ENCODE measurements around the gene SREK1.

Gene SREK1

GRCh38 chr5:66224773-66225553, 80.9 kb downstream of the SREK1 start:
- Histone ChIP-seq H3K9me3 (no peaks in the 10 kb centered on the region), H3K4me3 (ENCODE audit: low read depth, low read length) (no peak overlapping the region), H3K27me3 (no peaks in the 10 kb centered on the region), H3K4me1 (no peaks in the 10 kb centered on the region), H3K36me3 (no peaks in the 10 kb centered on the region)
- no peak for TF ChIP-seq CTCF (IDR thresholded peaks at IDR 0.05; ENCODE audit: low read depth, low read length)
- no peak for DNase-seq

- Histone ChIP-seq H3K36me3 (no peaks in the 10 kb centered on the region), H3K4me3 (ENCODE audit: low read depth, low read length) (no peak overlapping the region), H3K4me1 (no peaks in the 10 kb centered on the region), H3K27me3 (no peaks in the 10 kb centered on the region), H3K9me3 (no peaks in the 10 kb centered on the region)
- DNase-seq = no peak
- no peak for TF ChIP-seq CTCF (IDR thresholded peaks at IDR 0.05; ENCODE audit: low read depth, low read length)
Observed at GRCh38 chr5:66230551-66230950, 86.5 kb downstream of the SREK1 start.

- no peak for TF ChIP-seq CTCF (IDR thresholded peaks at IDR 0.05; ENCODE audit: low read depth, low read length)
- Histone ChIP-seq H3K36me3 (no peaks in the 10 kb centered on the region), H3K4me3 (ENCODE audit: low read depth, low read length) (no peak overlapping the region), H3K4me1 (no peaks in the 10 kb centered on the region), H3K9me3 (no peaks in the 10 kb centered on the region), H3K27me3 (no peaks in the 10 kb centered on the region)
- DNase-seq = no peak
Observed at GRCh38 chr5:66231508-66231907, 87.4 kb downstream of the SREK1 start.

- DNase-seq = no peak
- no peaks in the 10 kb centered on the region for H3K27me3 ChIP-seq
- no peaks in the 10 kb centered on the region for H3K4me1 ChIP-seq
- no peaks in the 10 kb centered on the region for H3K36me3 ChIP-seq
- no peak overlapping the region for H3K4me3 ChIP-seq (ENCODE audit: low read depth, low read length)
- no peaks in the 10 kb centered on the region for H3K9me3 ChIP-seq
- TF ChIP-seq CTCF (IDR thresholded peaks at IDR 0.05; ENCODE audit: low read depth, low read length) = no peak
Observed at GRCh38 chr5:66232275-66232674, 88.2 kb downstream of the SREK1 start.

- Histone ChIP-seq H3K9me3 (no peaks in the 10 kb centered on the region), H3K4me3 (ENCODE audit: low read depth, low read length) (no peak overlapping the region), H3K36me3 (no peaks in the 10 kb centered on the region), H3K27me3 (no peaks in the 10 kb centered on the region), H3K4me1 (no peaks in the 10 kb centered on the region)
- TF ChIP-seq CTCF (IDR thresholded peaks at IDR 0.05; ENCODE audit: low read depth, low read length) = no peak
- no peak for DNase-seq
Observed at GRCh38 chr5:66232706-66233445, 88.8 kb downstream of the SREK1 start.
